ENCODE measurements around the gene KRTAP9-6.
A peak's percentile ranks its signal among the peaks of the same experiment; 100 is the strongest.
"Not testable (repeated sequence)": the region's sequence is repeated elsewhere in the genome, so short reads cannot be mapped to it uniquely, and the experiment has no call there.

KRTAP9-6 gene, protein sequence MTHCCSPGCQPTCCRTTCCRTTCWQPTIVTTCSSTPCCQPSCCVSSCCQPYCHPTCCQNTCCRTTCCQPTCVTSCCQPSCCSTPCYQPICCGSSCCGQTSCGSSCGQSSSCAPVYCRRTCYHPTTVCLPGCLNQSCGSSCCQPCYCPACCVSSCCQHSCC

GRCh38 chr17:41265078-41265477, at the start of gene KRTAP9-6:
Gene KRTAP9-6, plus strand, starts transcription at chr17:41265378. Its CDS starts 0 bp downstream, at chr17:41265378.
- no peak for DNase-seq (ENCODE audit: low read depth)

DNA sequence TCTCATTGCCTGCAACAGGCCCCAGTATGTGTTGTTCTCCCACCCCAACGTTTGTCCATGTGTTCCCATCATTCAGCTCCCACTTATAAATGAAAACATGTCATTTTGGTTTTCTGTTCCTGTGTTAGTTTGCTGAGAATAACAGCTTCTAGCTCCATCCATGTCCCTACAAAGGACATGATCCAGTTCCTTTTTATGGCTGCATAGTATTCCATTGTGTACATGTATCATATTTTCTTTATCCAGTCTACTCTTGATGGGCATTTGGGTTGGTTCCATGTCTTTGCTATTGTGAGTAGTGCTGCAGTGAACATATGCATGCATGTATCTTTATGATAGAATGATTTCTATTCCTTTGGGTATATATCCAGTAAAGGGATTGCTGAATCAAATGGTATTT, 49.5 kb upstream of the KRTAP9-6 start:
- DNase-seq (ENCODE audit: low read depth): no peak

DNA sequence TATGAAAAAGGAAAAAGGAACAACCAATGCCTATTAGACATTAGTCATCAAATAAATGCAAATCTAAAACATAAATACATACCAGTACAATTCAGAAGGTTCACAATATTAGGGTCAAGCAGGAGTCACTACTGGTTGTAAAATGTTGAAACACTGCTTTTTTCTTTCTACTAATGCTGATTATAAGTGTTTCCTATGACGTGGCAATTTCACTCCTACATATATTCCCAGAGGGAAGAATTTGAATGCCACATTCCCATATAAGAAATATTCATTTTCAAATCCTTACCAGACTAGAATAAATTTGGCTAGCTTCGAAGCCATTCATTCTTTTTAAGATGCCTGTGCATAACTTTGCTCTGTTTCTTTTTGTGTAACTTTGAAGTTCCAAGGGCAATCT, 41.4 kb upstream of the KRTAP9-6 start:
- DNase-seq (ENCODE audit: low read depth): peak; percentile 29

- no peak for DNase-seq (ENCODE audit: low read depth)
Measured at GRCh38 chr17:41226051-41226450, 39.1 kb upstream of the KRTAP9-6 start.

- DNase-seq (ENCODE audit: low read depth): not testable (repeated sequence)
Measured at GRCh38 chr17:41226598-41227095, 38.5 kb upstream of the KRTAP9-6 start, which contains the start of gene KRTAP9-2. Gene KRTAP9-2, plus strand, starts transcription at chr17:41226648. Its CDS starts 7 bp downstream, at chr17:41226655.

DNA sequence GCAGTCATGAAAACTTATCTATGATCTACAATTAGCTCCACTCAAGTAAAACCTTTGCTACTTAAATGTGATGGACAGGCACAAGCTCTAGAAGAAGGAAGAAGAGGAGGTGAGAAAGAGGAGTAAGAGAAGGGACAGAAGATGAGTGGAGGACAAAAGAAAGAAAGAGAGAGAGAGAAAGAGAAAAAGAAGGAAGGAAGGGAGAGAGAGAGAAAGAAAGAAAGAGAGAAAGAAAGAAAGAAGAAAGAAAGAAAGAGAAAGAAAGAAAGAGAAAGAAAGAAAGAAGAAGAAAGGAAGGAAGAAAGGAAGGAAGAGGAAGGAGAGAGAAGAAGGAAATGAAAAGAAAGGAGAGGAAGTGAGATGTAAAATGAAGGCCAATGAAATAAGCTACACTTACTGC, 35.1 kb upstream of the KRTAP9-6 start:
- no peak for DNase-seq (ENCODE audit: low read depth)

- no peak for DNase-seq (ENCODE audit: low read depth)
Measured at GRCh38 chr17:41231731-41232130, 33.4 kb upstream of the KRTAP9-6 start.

DNA sequence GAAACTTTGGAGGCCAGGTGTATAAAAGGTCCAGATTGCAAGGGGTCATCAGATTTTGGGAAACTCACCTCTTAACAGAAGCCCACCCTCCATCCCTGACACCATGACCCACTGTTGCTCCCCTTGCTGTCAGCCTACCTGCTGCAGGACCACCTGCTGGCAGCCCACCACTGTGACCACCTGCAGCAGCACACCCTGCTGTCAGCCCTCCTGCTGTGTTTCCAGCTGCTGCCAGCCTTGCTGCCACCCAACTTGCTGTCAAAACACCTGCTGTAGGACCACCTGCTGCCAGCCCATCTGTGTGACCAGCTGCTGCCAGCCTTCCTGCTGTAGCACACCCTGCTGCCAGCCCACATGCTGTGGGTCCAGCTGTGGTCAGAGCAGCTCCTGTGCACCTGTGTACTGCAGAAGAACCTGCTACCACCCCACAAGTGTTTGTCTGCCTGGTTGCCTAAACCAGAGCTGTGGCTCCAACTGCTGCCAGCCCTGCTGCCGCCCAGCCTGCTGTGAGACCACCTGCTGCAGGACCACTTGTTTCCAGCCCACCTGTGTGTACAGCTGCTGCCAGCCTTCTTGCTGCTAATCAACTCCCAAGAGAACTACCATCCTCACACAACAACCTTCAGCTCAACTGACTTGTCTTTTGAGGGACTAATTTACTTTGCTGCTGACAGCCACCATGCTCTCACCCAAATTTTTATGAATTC, 32.6 kb upstream of the KRTAP9-6 start, which contains the start of gene KRTAP9-3:
Gene KRTAP9-3, plus strand, starts transcription at position 51 of the 707 bp plus-strand sequence. Its CDS starts 53 bp downstream, at position 104.
- DNase-seq (ENCODE audit: low read depth): not testable (repeated sequence)

GRCh38 chr17:41237116-41237515, 28.1 kb upstream of the KRTAP9-6 start:
- not testable (repeated sequence) for DNase-seq (ENCODE audit: low read depth)

- DNase-seq (ENCODE audit: low read depth): not testable (repeated sequence)
Measured at GRCh38 chr17:41237949-41238437, 27.2 kb upstream of the KRTAP9-6 start, which contains the start of gene KRTAP9-8. Gene KRTAP9-8, plus strand, starts transcription at chr17:41237999. Its CDS starts 53 bp downstream, at chr17:41238052.

DNA sequence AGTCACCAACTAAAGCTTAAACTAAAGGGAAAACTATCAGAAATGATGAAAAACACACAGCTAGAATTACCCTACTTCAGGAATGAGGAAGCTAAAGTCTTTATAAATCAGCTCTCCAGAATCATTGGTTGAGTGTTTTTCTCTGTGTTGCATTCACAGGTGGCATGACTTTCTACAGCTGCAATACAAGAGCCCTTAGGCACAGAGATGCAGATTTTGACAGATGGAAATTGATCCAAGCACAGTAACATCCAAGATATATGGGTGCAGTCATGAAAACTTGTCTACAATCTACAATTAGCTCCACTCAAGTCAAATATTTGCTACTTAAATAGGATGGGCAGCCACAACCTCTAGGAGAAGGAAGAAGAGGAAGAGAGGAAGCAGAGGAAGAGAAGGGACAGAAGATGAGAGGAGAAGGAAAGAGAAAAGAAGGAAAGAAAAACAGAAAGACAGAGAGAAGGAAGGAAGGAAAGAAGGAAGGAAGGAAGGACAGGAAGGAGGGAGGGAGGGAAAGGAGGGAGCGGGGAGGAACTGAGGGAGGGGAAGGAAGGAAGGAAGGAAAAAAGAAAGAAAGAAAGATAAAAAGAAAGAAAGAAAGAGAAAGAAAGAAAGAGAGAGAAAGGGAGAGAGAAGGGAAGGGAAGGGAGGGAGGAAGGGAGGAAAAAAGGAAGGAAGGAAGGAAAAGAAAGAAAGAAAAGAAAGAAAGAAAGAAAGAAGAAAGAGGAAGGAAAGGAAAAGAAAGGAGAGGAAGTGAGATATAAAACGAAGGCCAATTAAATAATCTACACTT, 18.0 kb upstream of the KRTAP9-6 start:
- not testable (repeated sequence) for DNase-seq (ENCODE audit: low read depth)

- DNase-seq (ENCODE audit: low read depth): not testable (repeated sequence)
Measured at GRCh38 chr17:41249637-41250240, 15.4 kb upstream of the KRTAP9-6 start, which contains the start of gene KRTAP9-4. Gene KRTAP9-4, plus strand, starts transcription at chr17:41249687. Its CDS starts 34 bp downstream, at chr17:41249721.

DNA sequence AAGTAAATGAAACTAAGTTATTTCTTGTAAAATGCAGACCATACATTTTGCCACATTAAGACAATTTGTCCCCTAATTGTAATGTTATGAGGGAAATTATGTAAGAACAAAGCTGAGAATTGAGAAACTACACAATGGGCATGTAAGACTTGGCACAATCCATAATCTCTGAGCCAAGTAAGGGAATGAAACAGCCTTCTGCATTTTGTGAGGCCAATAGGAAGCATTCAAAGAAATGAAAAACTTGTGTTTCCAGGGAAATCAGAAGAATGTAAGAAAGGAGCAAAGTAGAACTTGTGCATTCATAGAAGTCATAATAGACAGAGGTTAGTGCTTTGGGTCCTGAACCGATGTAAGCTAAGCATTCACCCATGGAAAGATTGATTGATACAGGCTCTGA, 13.9 kb upstream of the KRTAP9-6 start:
- DNase-seq (ENCODE audit: low read depth): no peak

GRCh38 chr17:41254861-41255260, 10.3 kb upstream of the KRTAP9-6 start:
- DNase-seq (ENCODE audit: low read depth): no peak

DNA sequence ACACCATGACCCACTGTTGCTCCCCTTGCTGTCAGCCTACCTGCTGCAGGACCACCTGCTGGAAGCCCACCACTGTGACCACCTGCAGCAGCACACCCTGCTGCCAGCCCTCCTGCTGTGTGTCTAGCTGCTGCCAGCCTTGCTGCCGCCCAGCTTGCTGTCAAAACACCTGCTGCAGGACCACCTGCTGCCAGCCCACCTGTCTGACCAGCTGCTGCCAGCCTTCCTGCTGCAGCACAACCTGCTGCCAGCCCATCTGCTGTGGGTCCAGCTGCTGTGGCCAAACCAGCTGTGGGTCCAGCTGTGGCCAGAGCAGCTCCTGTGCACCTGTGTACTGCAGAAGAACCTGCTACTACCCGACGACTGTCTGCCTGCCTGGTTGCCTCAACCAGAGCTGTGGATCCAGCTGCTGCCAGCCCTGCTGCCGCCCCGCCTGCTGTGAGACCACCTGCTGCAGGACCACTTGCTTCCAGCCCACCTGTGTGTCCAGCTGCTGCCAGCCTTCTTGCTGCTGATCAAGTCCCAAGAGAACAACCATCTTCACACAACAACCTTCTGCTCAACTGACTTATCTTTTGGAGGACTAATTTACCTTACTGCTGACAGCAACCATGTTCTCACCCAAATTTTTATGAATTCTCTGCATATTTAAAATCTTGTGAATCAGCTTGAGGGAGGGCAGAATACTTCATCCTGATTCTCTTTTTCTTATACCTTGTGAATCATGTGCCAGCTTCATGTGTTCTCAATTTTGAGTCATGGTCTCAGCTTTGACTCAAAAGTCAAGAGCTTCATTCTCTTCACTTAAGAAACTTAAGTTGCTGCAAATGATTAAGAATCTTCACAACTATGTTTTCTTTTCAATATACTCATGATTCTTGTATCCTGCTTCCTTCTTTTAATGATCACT, 9.5 kb upstream of the KRTAP9-6 start, which contains the start of gene KRTAP9-9:
Gene KRTAP9-9, plus strand, starts transcription at position 4 of the 910 bp plus-strand sequence.
- DNase-seq (ENCODE audit: low read depth): not testable (repeated sequence)

DNA sequence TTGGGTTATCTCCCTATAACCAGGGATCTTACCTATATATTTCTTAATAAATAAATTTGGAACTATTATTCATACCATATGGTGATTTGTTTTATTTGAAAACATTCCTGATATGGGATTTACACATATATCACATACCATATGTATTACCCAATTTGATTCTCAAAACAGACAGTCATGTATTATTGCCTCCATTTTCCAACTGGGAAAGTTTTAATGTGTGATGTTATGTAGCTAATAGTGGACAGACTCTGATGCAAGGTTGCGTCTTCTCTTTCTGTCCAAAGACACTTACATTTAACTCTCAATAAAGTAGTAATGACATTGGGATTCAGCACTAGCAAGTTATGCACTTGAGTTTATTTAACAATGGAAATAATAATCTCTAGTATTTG, 8.9 kb upstream of the KRTAP9-6 start:
- no peak for DNase-seq (ENCODE audit: low read depth)

- no peak for DNase-seq (ENCODE audit: low read depth)
Measured at GRCh38 chr17:41258406-41258805, 6.8 kb upstream of the KRTAP9-6 start.

GRCh38 chr17:41263212-41263611, 2.0 kb upstream of the KRTAP9-6 start:
- DNase-seq (ENCODE audit: low read depth): no peak

DNA sequence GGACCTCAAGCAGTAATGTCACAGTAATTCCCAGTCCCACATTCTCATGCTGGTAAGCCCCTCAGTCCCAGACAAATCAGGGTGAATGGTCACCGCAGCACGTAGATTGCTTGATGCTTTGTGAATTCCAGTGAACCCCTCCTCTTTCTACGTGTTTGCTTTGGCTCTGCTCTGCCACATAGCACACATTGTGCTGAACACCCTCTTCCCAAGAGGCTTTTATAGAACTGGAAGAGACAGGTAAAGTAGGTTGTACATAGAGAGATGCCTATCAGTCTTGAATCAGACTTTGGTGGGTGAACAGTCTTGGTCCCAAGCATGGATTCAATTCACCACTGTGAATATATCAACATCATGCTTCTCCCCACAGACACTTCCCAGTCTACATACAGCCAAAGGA, 579 bp upstream of the KRTAP9-6 start:
- no peak for DNase-seq (ENCODE audit: low read depth)

GRCh38 chr17:41267711-41268110, 2.5 kb downstream of the KRTAP9-6 start:
- DNase-seq (ENCODE audit: low read depth): peak; percentile 20

Data from iris pigment epithelial cell (primary cell).